HG02981 (cell line): ENCODE measurements around the gene WNT8A.

ENCODE experiments used
- ATAC-seq: cut with Tn5 transposase; IDR thresholded peaks from one replicate; pipeline ENCODE4 v1.9.1; 2021; ENCODE audit warnings: mild to moderate bottlenecking, moderate library complexity; ENCODE audit not compliant: unreplicated experiment

The WNT8A gene

GRCh38 chr5:138082033-138082432 is 1.8 kb upstream of the WNT8A start:
- no peak for ATAC-seq

- no peak for ATAC-seq
Observed at GRCh38 chr5:138091685-138092084, 7.9 kb downstream of the WNT8A start.

- no peak for ATAC-seq
Observed at GRCh38 chr5:138092301-138092700, 8.5 kb downstream of the WNT8A start.

- ATAC-seq, result no peak
Observed at GRCh38 chr5:138093036-138093435, 9.2 kb downstream of the WNT8A start.

- ATAC-seq, result no peak
Observed at GRCh38 chr5:138095100-138095907, 11.5 kb downstream of the WNT8A start.

- no peak for ATAC-seq
Observed at GRCh38 chr5:138096363-138096762, 12.5 kb downstream of the WNT8A start.

- no peak for ATAC-seq
Observed at GRCh38 chr5:138096997-138097828, 13.4 kb downstream of the WNT8A start.

GRCh38 chr5:138102454-138103318 is 18.9 kb downstream of the WNT8A start:
- ATAC-seq, result no peak

GRCh38 chr5:138103319-138103637 is 19.4 kb downstream of the WNT8A start:
- ATAC-seq, result no peak

- ATAC-seq, result no peak
Observed at GRCh38 chr5:138105709-138106108, 21.9 kb downstream of the WNT8A start.

- ATAC-seq, result no peak
Observed at GRCh38 chr5:138107213-138107612, 23.4 kb downstream of the WNT8A start.

GRCh38 chr5:138109463-138110265 is 25.8 kb downstream of the WNT8A start:
- no peak for ATAC-seq

GRCh38 chr5:138110266-138110963 is 26.6 kb downstream of the WNT8A start:
- ATAC-seq, result no peak

GRCh38 chr5:138111181-138111580 is 27.3 kb downstream of the WNT8A start:
- no peak for ATAC-seq

- ATAC-seq, result no peak
Observed at GRCh38 chr5:138111937-138112336, 28.1 kb downstream of the WNT8A start.

- no peak for ATAC-seq
Observed at GRCh38 chr5:138115254-138115653, 31.4 kb downstream of the WNT8A start.

- ATAC-seq, result no peak
Observed at GRCh38 chr5:138128334-138128733, 44.5 kb downstream of the WNT8A start.

GRCh38 chr5:138129347-138129746 is 45.5 kb downstream of the WNT8A start:
- no peak for ATAC-seq

GRCh38 chr5:138132543-138132942 is 48.7 kb downstream of the WNT8A start:
- ATAC-seq, result no peak
